ENCODE data around the gene COPS4. TPM values are rescaled to one million over a fixed set of nuclear protein-coding genes. Genes with fewer than 3 reads are reported as not detected.
"Not testable (repeated sequence)": the region's sequence is repeated elsewhere in the genome, so short reads cannot be mapped to it uniquely, and the experiment has no call there.

Gene COPS4
- total RNA-seq, 1 experiment from 2014 or later = 55.3 TPM

GRCh38 chr4:83075311-83076095 lies 40.5 kb downstream of the COPS4 start:
- no peak for DNase-seq (ENCODE audit: extremely low read depth, low read depth)

GRCh38 chr4:83080561-83080960 lies 45.6 kb downstream of the COPS4 start:
- no peak for DNase-seq (ENCODE audit: extremely low read depth, low read depth)

GRCh38 chr4:83082777-83083176 lies 47.8 kb downstream of the COPS4 start:
- DNase-seq (ENCODE audit: extremely low read depth, low read depth) = no peak

GRCh38 chr4:83083925-83084475 lies 49.0 kb downstream of the COPS4 start:
- no peak for DNase-seq (ENCODE audit: extremely low read depth, low read depth)

- DNase-seq (ENCODE audit: extremely low read depth, low read depth) = not testable (repeated sequence)
Observed at GRCh38 chr4:83084956-83085355, 50.0 kb downstream of the COPS4 start.

- no peak for DNase-seq (ENCODE audit: extremely low read depth, low read depth)
Observed at GRCh38 chr4:83089410-83090157, 54.6 kb downstream of the COPS4 start.

- no peak for DNase-seq (ENCODE audit: extremely low read depth, low read depth)
Observed at GRCh38 chr4:83093060-83093640, 58.2 kb downstream of the COPS4 start.

- no peak for DNase-seq (ENCODE audit: extremely low read depth, low read depth)
Observed at GRCh38 chr4:83096397-83096796, 61.4 kb downstream of the COPS4 start.

GRCh38 chr4:83104991-83105390 lies 70.0 kb downstream of the COPS4 start:
- no peak for DNase-seq (ENCODE audit: extremely low read depth, low read depth)

GRCh38 chr4:83107631-83108030 lies 72.6 kb downstream of the COPS4 start:
- DNase-seq (ENCODE audit: extremely low read depth, low read depth) = no peak

GRCh38 chr4:83108101-83108861 lies 73.3 kb downstream of the COPS4 start:
- no peak for DNase-seq (ENCODE audit: extremely low read depth, low read depth)

GRCh38 chr4:83109480-83110222 lies 74.7 kb downstream of the COPS4 start:
- DNase-seq (ENCODE audit: extremely low read depth, low read depth) = peak; percentile 26

GRCh38 chr4:83110223-83110945 lies 75.4 kb downstream of the COPS4 start:
- peak; percentile 80 for DNase-seq (ENCODE audit: extremely low read depth, low read depth)

- no peak for DNase-seq (ENCODE audit: extremely low read depth, low read depth)
Observed at GRCh38 chr4:83110970-83111750, 76.2 kb downstream of the COPS4 start.

- not testable (repeated sequence) for DNase-seq (ENCODE audit: extremely low read depth, low read depth)
Observed at GRCh38 chr4:83111751-83112141, 76.8 kb downstream of the COPS4 start.

GRCh38 chr4:83112231-83112630 lies 77.2 kb downstream of the COPS4 start:
- DNase-seq (ENCODE audit: extremely low read depth, low read depth) = no peak

GRCh38 chr4:83112678-83113428 lies 77.9 kb downstream of the COPS4 start:
- no peak for DNase-seq (ENCODE audit: extremely low read depth, low read depth)

- DNase-seq (ENCODE audit: extremely low read depth, low read depth) = no peak
Observed at GRCh38 chr4:83113429-83113786, 78.4 kb downstream of the COPS4 start.

Measured in NCI-H460 (cell line).